Stomach (tissue), 4 donors: Measurements from ENCODE around the gene NFATC4.

Source experiments
- CTCF ChIP-seq, 7 experiments: fragments of 450-650 bp in 4 of 7; fragments of 200-600 bp in 3 of 7; sonication (generic) in 3 of 7; IDR thresholded peaks; one replicate each; pipeline ENCODE4 v1.5.1; 2016 to 2019; ENCODE audit warnings: antibody characterized with exemption in 7 of 7, control low read depth in 2 of 7, mild to moderate bottlenecking in 1 of 7
- POLR2A ChIP-seq, 4 donors: fragments of 450-650 bp; IDR thresholded peaks; one replicate each; pipeline ENCODE4 v1.6.1; 2016; ENCODE audit warnings: antibody characterized with exemption in 4 of 4, control low read depth in 2 of 4, mild to moderate bottlenecking in 1 of 4, moderate library complexity in 1 of 4

GRCh38 chr14:24329736-24330135, 38.2 kb upstream of the NFATC4 start:
- no peak for TF ChIP-seq POLR2A (IDR thresholded peaks at IDR 0.05)
- TF ChIP-seq CTCF (IDR thresholded peaks at IDR 0.05), result no peak
